A549 (cell line): ENCODE data around the gene FADS3. TPM values are rescaled to one million over a fixed set of nuclear protein-coding genes. Genes with fewer than 3 reads are reported as not detected.

Experiments
- ATAC-seq, 2 experiments: fragments of 200-7000 bp in 1 of 2; fragments of >200 bp in 1 of 2; cut with Nextera tagmentation in 1 of 2; cut with Tn5 transposase in 1 of 2; 3 replicates each; pipeline versions ENCODE4 v1.8.0 to v1.9.1; 2018 to 2020; ENCODE audit warnings: mild to moderate bottlenecking in 1 of 2, moderate library complexity in 1 of 2
- CTCF ChIA-PET: fragments of 300-600 bp; sonication (Branson Sonifier 250); formaldehyde crosslinking; extraction: SDS; loops from one replicate; lab custom pipeline; 2021; ENCODE audit warnings: antibody characterized with exemption, inconsistent platforms; lab: Yijun Ruan, JAX
- POLR2A ChIA-PET: fragments of 350-600 bp; formaldehyde crosslinking; extraction: SDS; loops from one replicate; lab custom pipeline; 2021; ENCODE audit warnings: antibody characterized with exemption, inconsistent platforms; lab: Yijun Ruan, JAX
- DNase-seq, 2 experiments: peaks; one replicate each; pipeline versions ENCODE4 v3.0.0 to v3.0.0-alpha.2; 2011 to 2016; ENCODE audit warnings: low read depth in 1 of 2, low spot score in 1 of 2
- FAIRE-seq: peaks from 2 replicates; lab custom pipeline; 2011; peaks lifted over from hg19 to GRCh38; lab: Jason Lieb, UNC
- H3K27ac ChIP-seq, 2 experiments: fragments of >200 bp; sonication (Bioruptor Twin); formaldehyde crosslinking; 3 replicates each; pipeline ENCODE4 v1.5.1; 2016 to 2017
- H3K4me1 ChIP-seq: fragments of >200 bp; sonication (Bioruptor Twin); formaldehyde crosslinking; 3 replicates; pipeline ENCODE4 v1.6.1; 2016
- H3K4me2 ChIP-seq: fragments of >200 bp; sonication (Bioruptor Twin); formaldehyde crosslinking; 3 replicates; pipeline ENCODE4 v1.6.1; 2016
- H3K4me3 ChIP-seq: fragments of >200 bp; sonication (Bioruptor Twin); formaldehyde crosslinking; 3 replicates; pipeline ENCODE4 v1.5.1; 2016
- H3K9me3 ChIP-seq: fragments of >200 bp; sonication (Bioruptor Twin); formaldehyde crosslinking; 3 replicates; pipeline ENCODE4 v1.6.1; 2016
- ATOH8 ChIP-seq: fragments of 250-450 bp; sonication (Bioruptor Pico); IDR thresholded peaks from 2 replicates; pipeline ENCODE4 v1.5.0; 2020; ENCODE audit warnings: low read depth, mild to moderate bottlenecking, moderate library complexity
- BCL3 ChIP-seq: fragments of >200 bp; sonication (Bioruptor Twin); formaldehyde crosslinking; IDR thresholded peaks from 3 replicates; pipeline ENCODE4 v1.6.1; 2016
- CHD4 ChIP-seq: fragments of 200-600 bp; sonication (generic); IDR thresholded peaks from 2 replicates; pipeline ENCODE4 v1.6.1; 2016; ENCODE audit warnings: antibody characterized with exemption, mild to moderate bottlenecking, borderline replicate concordance
- E2F6 ChIP-seq: IDR thresholded peaks from 2 replicates; pipeline ENCODE4 v1.6.1; 2012; ENCODE audit warnings: low read depth, borderline replicate concordance
- FOSB ChIP-seq: fragments of 250-450 bp; sonication (Bioruptor Pico); IDR thresholded peaks from 2 replicates; pipeline ENCODE4 v1.5.0; 2020; ENCODE audit warnings: mild to moderate bottlenecking, moderate library complexity
- FOSL2 ChIP-seq, 2 experiments: fragments of 450-650 bp in 1 of 2; fragments of >200 bp in 1 of 2; sonication (Bioruptor Twin) in 1 of 2; formaldehyde crosslinking; IDR thresholded peaks; 2 replicates each; pipeline versions ENCODE4 v1.5.0 to v1.6.1; 2016 to 2020; ENCODE audit warnings: mild to moderate bottlenecking in 1 of 2, moderate library complexity in 1 of 2
- HDAC2 ChIP-seq: fragments of 200-600 bp; sonication (generic); IDR thresholded peaks from 2 replicates; pipeline ENCODE4 v1.6.1; 2016
- HOXB13 ChIP-seq: fragments of 250-450 bp; sonication (Bioruptor Pico); IDR thresholded peaks from 2 replicates; pipeline ENCODE4 v1.5.0; 2020; ENCODE audit warnings: low read depth, mild to moderate bottlenecking, moderate library complexity
- MAFK ChIP-seq: fragments of 450-650 bp; IDR thresholded peaks from 2 replicates; pipeline ENCODE4 v1.6.1; 2014; ENCODE audit not compliant: partially characterized antibody
- MAZ ChIP-seq: fragments of 150-350 bp; IDR thresholded peaks from 2 replicates; pipeline ENCODE4 v1.6.1; 2014; ENCODE audit warnings: antibody characterized with exemption, low read depth, low read length, borderline replicate concordance
- MYC ChIP-seq: IDR thresholded peaks from 2 replicates; pipeline ENCODE4 v1.6.1; 2012; ENCODE audit warnings: mild to moderate bottlenecking, inconsistent platforms, low read length, improper control_type of control experiment, borderline replicate concordance
- NFE2L2 ChIP-seq: fragments of 150-350 bp; conservative IDR thresholded peaks from 2 replicates; pipeline ENCODE4 v1.6.1; 2014; ENCODE audit warnings: low read length
- PHF8 ChIP-seq: fragments of 200-600 bp; sonication (generic); IDR thresholded peaks from 2 replicates; pipeline ENCODE4 v1.6.1; 2016; ENCODE audit warnings: low read depth, mild to moderate bottlenecking, antibody characterized with exemption, moderate library complexity, borderline replicate concordance
- POLR2A ChIP-seq: IDR thresholded peaks from 2 replicates; pipeline ENCODE4 v1.6.1; 2012; ENCODE audit warnings: mild to moderate bottlenecking, low read length
- RFX5 ChIP-seq: fragments of 450-650 bp; IDR thresholded peaks from 2 replicates; pipeline ENCODE4 v1.7.1; 2014; ENCODE audit warnings: antibody characterized with exemption, mild to moderate bottlenecking, moderate library complexity
- RNF2 ChIP-seq: fragments of 200-600 bp; sonication (generic); IDR thresholded peaks from 2 replicates; pipeline ENCODE4 v1.6.1; 2016; ENCODE audit warnings: low read depth, mild to moderate bottlenecking, antibody characterized with exemption, moderate library complexity, borderline replicate concordance
- SMC3 ChIP-seq: fragments of >200 bp; sonication (Bioruptor Twin); formaldehyde crosslinking; IDR thresholded peaks from 3 replicates; pipeline ENCODE4 v1.6.1; 2018; ENCODE audit warnings: inconsistent platforms
- SREBF2 ChIP-seq: fragments of 450-650 bp; IDR thresholded peaks from 2 replicates; pipeline ENCODE4 v1.6.1; 2014; ENCODE audit warnings: mild to moderate bottlenecking, moderate library complexity
- TP53 ChIP-seq: fragments of 250-450 bp; sonication (Bioruptor Pico); IDR thresholded peaks from 2 replicates; pipeline ENCODE4 v1.5.0; 2021; ENCODE audit warnings: mild to moderate bottlenecking, moderate library complexity
- USF2 ChIP-seq: fragments of 450-650 bp; IDR thresholded peaks from 2 replicates; pipeline ENCODE4 v1.6.1; 2014; ENCODE audit warnings: antibody characterized with exemption
- WGBS: methylation state at CpG from one replicate; pipeline ENCODE4 v1.1.6; 2017; ENCODE audit errors: missing lambda C conversion rate; 5-methylcytosine and 5-hydroxymethylcytosine counted together
- polyA plus RNA-seq, 4 experiments: library from polyadenylated mRNA; depleted of rRNA in 3 of 4; stranded (reverse); fragments of >200 nt; fragmentation: RNase III in 1 of 4; extraction: RNeasy Plus Mini Kit Qiagen cat#74134 plus additional on column Dnase treatment in 1 of 4; gene quantifications; 2 replicates in 3 of 4; 3 replicates in 1 of 4; pipeline ENCODE4 v1.2.3, GENCODE V29; 2011 to 2017

FADS3 gene
- polyA plus RNA-seq, 2 of the 4 experiments (the other 2 are of a cell fraction), result 17.5 to 36.3 TPM

- no peak for FAIRE-seq
- DNase-seq, result peak in 1 of 2 experiments; percentile 70
- peak overlapping the region; percentile 4 to 53; a peak in 3 of 6 replicates for H3K27ac ChIP-seq
Observed at GRCh38 chr11:61887839-61888494, 3.4 kb downstream of the FADS3 start.

GRCh38 chr11:61886643-61887042 is 4.7 kb downstream of the FADS3 start:
- FAIRE-seq, result no peak
- Histone ChIP-seq H3K4me3 (no peak overlapping the region), H3K27ac (no peak overlapping the region), H3K9me3 (peaks cover 8% of the 10 kb centered on the region), H3K4me1 (peaks cover 31% of the 10 kb centered on the region), H3K4me2 (no peak overlapping the region)
- ChIA-PET CTCF (interaction anchor here (0.6 to 16.0 kb wide), 10 partner anchors 12 to 222 kb away, joined by 3 to 124 read pairs (median 4); partner anchors contain the start of gene FADS1), POLR2A (no interaction called here)
- WGBS, result 89% methylated on average over 3 of the region's 3 CpGs
- TF ChIP-seq PHF8 (no peak), USF2 (no peak), RNF2 (no peak), FOSL2 (IDR thresholded peaks at IDR 0.05) (no peak), FOSL2 (CRISPR knock-in tag; IDR thresholded peaks at IDR 0.05) (no peak)
- ATAC-seq, result no peak
- DNase-seq, result no peak

More at GRCh38 chr11:61887839-61888494, 3.4 kb downstream of the FADS3 start:
- peak overlapping the region; percentile 2; the same call in 2 of the 3 replicates for H3K4me2 ChIP-seq
- WGBS, result 83% methylated on average over 3 of the region's 7 CpGs
- TF ChIP-seq MAFK (no peak), FOSL2 (IDR thresholded peaks at IDR 0.05) (no peak), FOSL2 (CRISPR knock-in tag; IDR thresholded peaks at IDR 0.05) (0 out of 2 replicates have a peak, but pooled peaks have one; percentile 10)
- ChIA-PET POLR2A (no interaction called here), CTCF (interaction anchor here (1.0 to 16.0 kb wide), 8 partner anchors 10 to 220 kb away, joined by 3 to 124 read pairs (median 10); partner anchors contain the start of gene FADS1)
- peak in 1 of 2 experiments; percentile 16; a peak in 3 of 6 replicates for ATAC-seq
- H3K4me1 ChIP-seq, result peaks cover 25% of the 10 kb centered on the region
- H3K4me3 ChIP-seq, result no peak overlapping the region
- H3K9me3 ChIP-seq, result peaks cover 8% of the 10 kb centered on the region

- Histone ChIP-seq H3K9me3 (peaks cover 8% of the 10 kb centered on the region), H3K27ac (0 out of 6 replicates have a peak overlapping the region, but pooled peaks of 1 of the 2 experiments have one; percentile 30), H3K4me1 (peaks cover 35% of the 10 kb centered on the region), H3K4me3 (no peak overlapping the region), H3K4me2 (no peak overlapping the region)
- FAIRE-seq, result no peak
- ATAC-seq, result no peak
- TF ChIP-seq BCL3 (no peak), CHD4 (no peak), TP53 (CRISPR knock-in tag) (no peak), RFX5 (no peak), HOXB13 (CRISPR knock-in tag) (no peak), MYC (no peak)
- DNase-seq, result no peak
- CTCF ChIA-PET, result interaction anchor here (0.5 to 16.0 kb wide), 13 partner anchors 12 to 223 kb away, joined by 3 to 124 read pairs (median 4); no protein-coding TSS in a partner anchor
- POLR2A ChIA-PET, result no interaction called here
- WGBS, result 91% methylated on average over 12 of the region's 13 CpGs
Observed at GRCh38 chr11:61885784-61886580, 5.4 kb downstream of the FADS3 start.

- peaks cover 31% of the 10 kb centered on the region for H3K4me1 ChIP-seq
- no peak overlapping the region for H3K4me3 ChIP-seq
- no peak for DNase-seq
- FAIRE-seq, result no peak
- ChIA-PET CTCF (interaction anchor here (0.8 to 16.0 kb wide), 9 partner anchors 13 to 223 kb away, joined by 3 to 124 read pairs (median 7); no protein-coding TSS in a partner anchor), POLR2A (interaction anchor here (0.5 kb wide), 1 partner anchor 70 kb away, joined by 3 read pairs; no protein-coding TSS in a partner anchor)
- WGBS, result 87% methylated on average over 6 of the region's 7 CpGs
- peaks cover 8% of the 10 kb centered on the region for H3K9me3 ChIP-seq
- peak; percentile 8 to 26; a peak in 2 of 6 replicates for ATAC-seq
- TF ChIP-seq ATOH8 (CRISPR knock-in tag) (no peak), E2F6 (no peak), POLR2A (no peak), HDAC2 (no peak), FOSB (no peak), MAZ (no peak), HOXB13 (CRISPR knock-in tag) (no peak), NFE2L2 (no peak), TP53 (CRISPR knock-in tag) (no peak), SREBF2 (no peak), FOSL2 (IDR thresholded peaks at IDR 0.05) (no peak), FOSL2 (CRISPR knock-in tag; IDR thresholded peaks at IDR 0.05) (no peak), SMC3 (no peak), BCL3 (no peak)
- no peak overlapping the region for H3K4me2 ChIP-seq
- H3K27ac ChIP-seq, result 0 out of 6 replicates have a peak overlapping the region, but pooled peaks of 1 of the 2 experiments have one; percentile 30
Observed at GRCh38 chr11:61885166-61885778, 6.1 kb downstream of the FADS3 start.
